ENCODE measurements around the gene CDK5RAP1.
"Not testable (repeated sequence)": the region's sequence is repeated elsewhere in the genome, so short reads cannot be mapped to it uniquely, and the experiment has no call there.

The CDK5RAP1 gene

DNA sequence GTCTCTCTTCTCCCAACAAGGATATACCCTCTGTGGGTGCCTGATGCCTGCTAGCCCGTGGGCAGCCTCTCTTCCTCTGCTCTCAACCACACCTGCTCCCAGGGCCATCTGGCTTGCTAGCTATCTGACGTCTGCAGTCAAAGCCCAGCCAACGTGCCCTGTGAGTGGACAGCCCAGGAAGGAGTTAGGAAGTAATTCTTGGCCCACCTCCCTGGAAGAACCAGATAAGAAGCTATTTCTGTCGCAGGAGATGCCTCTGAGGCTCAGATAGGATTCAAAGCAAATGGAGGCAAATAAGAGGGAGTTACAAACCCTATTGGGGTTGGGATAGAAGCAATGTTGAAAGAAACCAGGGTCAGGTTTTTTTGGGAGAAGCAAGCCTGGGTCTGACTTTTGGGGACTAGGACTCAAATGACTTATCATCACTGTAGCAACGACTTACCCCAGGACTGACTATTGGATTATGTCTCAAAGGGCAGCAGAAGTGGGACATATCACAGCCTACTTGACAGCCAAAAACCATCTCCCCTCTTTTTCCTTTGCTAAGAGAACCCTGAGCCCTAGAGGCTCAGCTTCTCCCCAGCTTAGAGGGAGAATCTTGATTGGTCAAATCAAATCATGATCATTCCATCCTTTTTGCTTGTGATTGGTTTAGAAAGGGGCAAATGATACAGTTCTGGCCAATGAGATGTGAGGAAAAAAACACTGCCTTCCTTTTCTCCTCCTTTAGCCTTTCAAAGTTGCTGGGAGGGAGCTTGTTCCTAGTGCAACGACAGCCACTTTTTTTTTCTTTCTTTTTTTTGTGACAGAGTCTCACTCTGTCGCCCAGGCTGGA lies 18.0 kb upstream of the CDK5RAP1 start:
- DNase-seq, result no peak

DNA sequence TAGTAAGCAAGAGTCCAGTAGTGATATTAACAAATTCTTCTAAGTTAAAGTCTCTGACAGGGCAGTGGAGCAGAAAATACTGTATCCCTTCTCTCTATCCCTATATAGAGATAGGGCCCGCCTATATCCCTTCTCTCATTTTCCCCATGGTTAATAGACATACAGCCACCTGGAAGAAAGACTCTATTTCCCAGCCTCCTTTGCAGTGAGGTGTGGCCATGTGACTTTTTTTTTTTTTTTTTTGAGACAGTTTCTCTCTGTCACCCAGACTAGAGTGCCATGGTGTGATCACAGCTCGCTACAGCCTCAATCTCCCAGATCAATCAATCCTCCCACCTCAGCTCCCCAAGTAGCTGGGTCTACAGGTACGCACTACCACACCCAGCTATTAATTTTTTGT lies 16.7 kb upstream of the CDK5RAP1 start:
- DNase-seq, result no peak

DNA sequence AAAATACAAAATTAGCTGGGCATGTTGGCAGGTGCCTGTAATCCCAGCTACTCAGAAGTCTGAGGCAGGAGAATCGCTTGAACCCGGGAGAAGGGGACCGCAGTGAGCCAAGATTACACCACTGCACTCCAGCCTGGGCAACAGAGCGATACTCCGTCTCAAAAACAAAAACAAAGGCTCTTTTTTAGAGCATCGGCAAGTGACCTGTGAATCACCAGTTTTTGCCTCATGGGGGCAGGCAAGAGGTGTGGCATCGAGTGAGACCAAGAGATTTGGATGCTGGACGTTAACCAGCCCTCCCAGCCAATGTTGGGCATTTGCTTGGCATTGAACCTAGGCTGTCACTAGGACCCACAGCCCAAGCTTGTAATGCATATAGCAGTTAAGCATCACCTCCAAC lies 14.6 kb upstream of the CDK5RAP1 start:
- peak in 34 of 56 donors; percentile 1 to 67 (median 28) for DNase-seq

DNA sequence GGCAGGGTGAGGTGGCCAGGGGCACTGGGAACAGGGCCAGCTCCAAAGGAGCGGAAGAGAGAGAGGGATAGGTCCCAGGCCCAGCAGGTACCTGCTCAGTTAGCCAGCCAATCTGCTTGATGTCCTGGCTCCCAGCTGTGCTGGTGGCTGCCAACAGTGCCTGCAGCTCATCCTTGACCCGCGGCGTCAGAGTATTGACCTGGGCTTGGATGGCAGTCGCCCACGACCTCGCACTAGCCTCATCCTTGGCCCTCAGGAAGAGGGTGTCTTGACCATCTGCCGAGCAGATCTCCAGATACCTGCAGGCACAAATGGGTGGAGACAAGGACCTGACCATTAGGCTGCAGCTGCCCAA lies 11.1 kb upstream of the CDK5RAP1 start:
- DNase-seq, result no peak

DNA sequence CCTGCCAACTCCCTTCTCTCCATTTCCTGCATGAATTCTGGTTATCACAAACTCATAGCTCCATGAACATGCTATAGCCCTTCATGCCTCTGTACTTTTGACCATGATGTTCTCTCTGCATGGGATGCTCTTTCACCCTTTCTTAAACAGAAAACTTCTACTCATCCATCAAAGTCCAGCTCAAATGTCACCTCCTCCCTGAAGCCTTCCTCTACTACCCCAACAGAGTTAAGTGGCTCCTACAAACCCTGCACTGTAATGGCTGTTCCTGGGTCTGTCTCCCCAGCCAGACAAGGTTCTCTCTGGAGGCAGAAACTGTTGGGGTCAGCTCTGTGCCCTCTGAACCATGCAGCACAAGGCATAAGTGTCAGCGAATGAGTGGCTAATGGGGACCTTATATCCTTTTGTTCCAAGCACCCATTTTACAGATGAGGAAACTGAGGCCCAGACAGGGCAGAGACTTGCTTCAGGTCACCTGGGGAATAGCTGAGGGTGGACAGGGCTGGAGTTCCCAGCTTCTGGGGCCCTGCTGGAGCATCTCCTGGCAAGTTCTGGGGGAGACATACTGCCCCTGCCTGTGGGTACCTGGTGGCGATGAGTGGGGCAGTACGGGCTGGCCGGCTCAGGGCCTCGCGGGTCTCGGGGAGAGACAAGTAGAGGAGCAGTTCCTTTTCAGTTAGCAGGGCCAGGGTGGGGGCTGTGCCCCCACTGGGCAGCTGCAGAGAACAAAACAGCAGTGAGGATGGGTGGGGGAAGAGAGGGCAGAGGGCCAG lies 10.6 kb upstream of the CDK5RAP1 start:
- no peak for DNase-seq

DNA sequence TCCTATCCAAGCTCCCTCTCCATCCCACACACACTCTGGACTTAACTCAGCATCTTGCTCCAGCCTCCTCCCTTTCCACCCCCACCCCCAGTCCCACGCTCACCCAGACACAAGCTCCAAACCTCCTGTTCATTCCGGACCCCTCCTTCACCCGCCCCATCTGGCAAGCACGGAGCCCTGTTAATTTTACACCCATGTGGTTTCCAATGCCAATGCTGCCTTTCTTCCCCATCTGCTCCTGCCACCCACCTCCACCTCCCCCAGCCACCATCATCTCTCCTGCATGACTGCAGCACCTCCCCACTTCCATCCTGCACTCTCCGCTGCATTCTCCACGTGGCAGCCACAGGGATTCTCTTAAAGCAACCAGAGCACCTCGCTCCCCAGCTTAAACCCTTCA lies 9.9 kb upstream of the CDK5RAP1 start:
- peak in 41 of 56 donors; percentile 9 to 85 (median 49) for DNase-seq

DNA sequence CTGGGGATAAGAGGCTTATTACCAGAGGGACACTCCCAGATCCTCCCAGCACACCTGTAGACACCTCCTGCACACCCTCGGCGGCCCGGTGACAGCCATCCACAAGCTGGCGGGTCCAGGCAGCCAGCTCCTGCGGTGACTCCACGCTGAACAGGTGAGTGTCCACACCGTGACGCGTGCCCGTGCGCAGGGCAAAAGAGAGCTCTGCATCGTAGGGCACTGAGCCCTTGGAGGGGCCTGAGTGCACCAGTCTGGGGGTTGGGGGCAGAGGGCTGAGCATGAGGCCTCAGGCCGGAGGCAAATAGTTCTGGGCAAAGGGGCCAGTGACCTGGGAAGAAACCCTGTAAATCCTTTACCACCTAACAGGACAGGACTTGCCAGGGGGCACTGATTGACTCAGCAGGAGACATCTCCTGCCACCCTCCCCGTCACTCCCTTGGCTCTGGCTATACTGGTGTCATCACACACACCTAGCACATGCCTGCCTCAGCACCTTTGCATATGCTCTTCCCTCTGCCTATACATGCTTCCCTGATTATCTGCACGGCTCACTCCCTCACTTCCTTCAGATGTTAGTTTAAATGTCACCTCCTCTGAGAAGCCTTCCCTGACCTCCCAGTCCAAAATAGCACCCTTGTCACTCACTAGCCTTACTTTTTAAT lies 8.9 kb upstream of the CDK5RAP1 start:
- no peak for DNase-seq

DNA sequence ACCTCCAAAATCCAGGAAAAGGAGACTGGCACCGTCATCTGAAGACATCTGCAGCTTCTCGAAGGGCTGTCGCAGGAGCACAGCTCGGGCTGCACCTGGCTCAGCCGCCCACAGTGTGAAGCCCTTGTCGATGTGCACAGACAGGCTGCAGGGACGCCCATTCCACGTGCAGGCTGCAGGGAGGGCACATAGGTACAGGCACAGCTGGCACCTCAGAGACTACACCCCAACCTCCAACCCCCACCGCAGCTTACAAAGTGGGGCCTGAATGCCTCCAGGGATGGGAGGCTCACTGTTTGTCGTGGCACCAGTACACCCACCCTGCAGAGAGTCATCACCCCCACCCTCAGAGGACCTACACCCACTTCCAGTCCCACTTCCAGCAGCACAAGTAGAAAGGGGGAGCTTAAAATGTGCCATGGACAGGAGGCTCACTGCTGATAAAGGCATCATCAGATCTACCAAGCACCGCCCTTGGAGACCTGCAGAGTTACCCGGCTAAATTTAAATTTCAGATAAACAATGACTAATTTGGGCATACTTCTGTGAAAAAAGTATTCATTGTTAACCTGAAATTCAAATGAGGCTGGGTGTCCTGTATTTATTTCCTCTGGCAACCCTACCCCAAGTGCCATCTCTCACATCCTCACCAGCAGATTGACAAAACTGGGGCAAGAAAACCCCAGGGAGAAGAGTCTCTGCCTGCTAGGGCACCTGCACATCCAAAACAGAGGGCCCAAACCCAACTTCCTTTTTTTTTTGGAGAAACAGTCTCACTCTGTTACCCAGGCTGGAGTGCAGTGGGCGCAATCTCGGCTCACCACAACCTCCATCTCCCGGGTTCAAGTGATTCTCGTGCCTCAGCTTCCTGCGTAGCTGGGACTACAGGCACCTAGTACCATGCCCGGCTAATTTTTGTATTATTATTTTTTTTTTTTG lies 7.7 kb upstream of the CDK5RAP1 start:
- DNase-seq, result peak in 28 of 56 donors; percentile 8 to 66 (median 36)

DNA sequence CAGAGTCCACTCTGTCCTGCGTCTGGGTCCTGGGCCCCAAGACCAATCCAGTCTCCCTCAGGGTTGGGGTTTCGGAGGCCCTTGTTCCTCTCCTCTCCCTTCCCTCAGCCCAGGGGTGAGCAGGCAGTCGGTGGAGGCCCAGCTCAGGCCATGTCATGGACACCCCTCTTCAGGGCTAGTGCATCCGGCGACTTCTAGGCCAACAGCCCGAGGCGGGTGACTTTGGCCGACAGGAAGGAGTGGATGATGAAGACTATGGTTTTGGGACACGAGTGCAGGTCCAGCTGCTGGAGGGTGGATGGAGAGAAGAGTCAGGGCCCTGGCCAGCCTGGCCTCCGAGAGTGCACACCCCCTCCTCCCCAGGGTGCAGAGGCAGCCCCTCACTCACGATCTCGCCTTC lies 7.0 kb upstream of the CDK5RAP1 start:
- DNase-seq, result peak in 1 of 56 donors; percentile 40

DNA sequence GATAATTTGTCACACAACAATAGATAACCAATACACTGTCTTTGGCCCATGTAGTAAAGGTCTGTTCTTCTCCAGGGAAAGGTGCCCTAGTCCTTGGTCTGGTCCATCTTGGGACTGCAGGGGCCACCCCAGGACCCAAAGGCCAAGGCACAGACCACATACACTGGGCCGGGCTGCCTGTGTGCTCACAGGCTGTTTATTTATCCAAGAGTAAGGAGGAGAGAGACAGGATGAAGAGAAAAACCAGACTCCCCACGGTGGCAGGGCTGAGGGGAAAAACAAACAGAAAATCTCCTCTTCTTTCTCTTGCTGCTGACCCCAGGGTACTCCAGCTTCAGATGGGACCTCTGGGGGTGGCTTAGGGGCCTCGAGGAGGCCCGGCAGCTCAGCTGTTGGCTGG lies 6.5 kb upstream of the CDK5RAP1 start:
- DNase-seq, result no peak

DNA sequence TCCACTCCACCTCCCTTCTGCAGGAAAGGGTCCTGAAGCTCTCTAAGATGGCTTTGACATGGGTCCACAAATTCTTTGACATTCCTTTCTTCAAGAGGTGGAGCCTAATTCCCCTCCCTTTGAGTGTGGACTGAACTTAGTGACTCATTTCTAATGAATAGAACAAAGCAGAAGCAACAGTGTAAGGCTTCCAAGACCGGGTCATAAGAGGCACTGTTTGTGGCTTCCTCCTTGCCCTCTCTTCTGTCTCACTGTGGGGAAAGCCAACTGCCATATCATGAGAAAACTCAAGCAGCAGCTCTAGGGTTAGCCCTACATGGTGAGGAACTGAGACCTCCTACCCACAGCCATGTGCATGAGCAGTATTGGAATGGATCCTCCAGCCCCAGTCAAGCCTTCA lies 5.9 kb upstream of the CDK5RAP1 start:
- DNase-seq, result no peak

DNA sequence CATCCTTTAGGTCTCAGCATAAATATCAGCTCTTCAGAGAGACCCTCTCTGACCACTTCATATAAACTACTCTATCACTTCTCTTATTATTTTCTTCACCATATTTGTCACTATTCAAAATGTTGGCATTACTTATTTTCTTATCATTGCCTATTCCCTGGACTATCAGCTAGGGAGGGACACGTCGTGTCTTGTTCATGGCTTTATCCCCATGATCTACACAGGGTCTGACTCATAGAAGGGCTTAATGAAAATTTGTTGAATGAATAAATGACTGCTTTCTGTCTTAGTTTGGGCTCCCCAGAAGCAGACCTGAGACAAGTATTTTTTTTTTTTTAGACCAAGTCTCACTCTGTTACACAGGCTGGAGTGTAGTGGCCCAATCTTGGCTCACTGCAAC lies 3.0 kb upstream of the CDK5RAP1 start:
- no peak for DNase-seq

DNA sequence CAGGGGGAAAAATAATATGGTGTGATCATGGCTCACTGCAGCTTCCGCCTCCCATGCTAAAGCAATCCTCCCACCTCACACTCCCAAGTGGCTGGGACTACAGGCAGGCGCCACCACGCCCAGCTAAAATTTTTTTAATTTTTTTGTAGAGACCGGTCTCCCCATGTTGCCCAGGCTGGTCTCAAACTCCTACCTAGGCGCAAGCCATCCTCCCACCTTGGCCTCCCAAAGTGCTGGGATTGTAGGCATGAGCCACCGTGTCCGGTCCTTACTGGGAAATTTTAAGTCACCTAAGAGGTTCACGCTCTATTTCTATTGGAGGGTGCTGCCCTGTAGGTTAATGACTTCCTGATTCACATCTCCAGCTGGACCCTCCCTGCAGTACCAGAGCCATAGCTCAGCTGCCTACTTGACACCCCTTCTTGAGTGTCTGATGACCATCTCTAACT lies 626 bp upstream of the CDK5RAP1 start:
- peak in 2 of 56 donors; percentile 15 to 19 for DNase-seq

DNA sequence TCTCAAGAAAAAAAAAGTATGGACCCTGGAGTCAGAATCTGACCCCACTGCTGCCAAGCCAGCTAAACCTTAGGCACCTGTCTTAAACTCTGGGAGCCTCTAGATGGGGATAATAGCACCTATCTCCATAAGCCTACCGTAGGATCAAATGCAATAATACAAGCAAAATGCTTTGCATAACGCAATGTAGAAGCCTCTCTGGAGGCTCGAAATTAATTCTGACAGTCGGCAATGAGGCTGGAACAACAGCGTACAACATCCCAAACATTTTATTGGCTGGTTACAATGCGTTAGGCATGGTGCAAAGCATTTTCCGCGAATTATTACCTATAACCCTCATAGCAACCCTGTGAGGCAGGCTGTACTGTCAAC lies 521 bp downstream of the CDK5RAP1 start:
- DNase-seq, result no peak

DNA sequence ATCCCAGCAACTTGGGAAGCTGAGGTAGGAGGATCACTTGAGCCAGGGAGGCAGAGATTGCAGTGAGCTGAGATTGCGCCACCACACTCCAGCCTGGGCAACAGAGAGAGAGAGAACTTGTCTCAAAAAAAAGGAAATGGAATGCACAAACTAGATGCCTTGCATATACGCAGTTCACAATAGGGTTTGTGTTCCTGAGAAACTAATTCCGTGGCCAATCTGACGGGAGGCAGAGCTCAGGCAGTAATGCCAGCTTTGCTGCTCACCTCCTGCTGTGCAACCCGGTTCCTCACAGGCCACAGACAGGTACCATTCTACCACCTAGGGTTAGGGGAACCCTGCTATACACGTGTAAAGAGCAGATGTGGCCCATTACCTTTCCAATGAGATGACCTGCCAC lies 1.4 kb downstream of the CDK5RAP1 start:
- no peak for DNase-seq

DNA sequence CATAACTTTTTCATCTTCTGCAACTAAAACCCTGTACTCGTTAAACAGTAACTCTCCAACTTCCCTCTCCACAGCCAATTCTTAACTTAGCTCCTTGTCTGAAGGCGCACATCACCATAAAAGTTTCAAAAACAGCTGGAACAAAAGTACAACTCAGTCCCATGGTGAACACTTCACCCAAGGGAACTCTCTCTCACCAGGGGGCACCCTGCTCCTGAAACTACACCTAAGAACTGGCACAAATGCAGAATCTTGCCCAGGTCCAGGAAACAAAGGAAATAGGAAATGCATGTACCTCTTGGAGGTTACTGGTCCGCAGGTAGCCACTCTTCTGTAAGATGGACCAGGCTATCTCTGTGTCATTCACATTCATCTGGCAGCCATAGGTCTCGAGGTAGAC lies 6.6 kb downstream of the CDK5RAP1 start:
- DNase-seq, result no peak

DNA sequence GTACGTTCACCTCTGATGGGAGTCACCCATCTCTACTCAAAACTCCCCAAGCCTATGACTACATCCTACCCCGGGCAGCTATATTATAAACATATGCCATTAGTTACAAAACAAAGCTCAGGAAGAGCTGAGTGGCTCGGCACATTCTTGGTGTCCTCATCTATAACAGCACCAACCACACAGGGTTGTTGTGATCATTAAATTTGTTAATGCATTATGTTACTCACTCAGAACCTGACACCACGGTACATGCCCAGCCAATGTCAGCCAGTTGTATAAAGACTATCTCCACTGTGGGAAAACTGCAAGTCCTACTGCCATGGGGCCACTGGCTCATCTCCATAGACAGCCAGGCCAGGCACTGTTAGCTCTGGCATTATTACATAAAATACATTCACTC lies 7.7 kb downstream of the CDK5RAP1 start:
- DNase-seq, result no peak

DNA sequence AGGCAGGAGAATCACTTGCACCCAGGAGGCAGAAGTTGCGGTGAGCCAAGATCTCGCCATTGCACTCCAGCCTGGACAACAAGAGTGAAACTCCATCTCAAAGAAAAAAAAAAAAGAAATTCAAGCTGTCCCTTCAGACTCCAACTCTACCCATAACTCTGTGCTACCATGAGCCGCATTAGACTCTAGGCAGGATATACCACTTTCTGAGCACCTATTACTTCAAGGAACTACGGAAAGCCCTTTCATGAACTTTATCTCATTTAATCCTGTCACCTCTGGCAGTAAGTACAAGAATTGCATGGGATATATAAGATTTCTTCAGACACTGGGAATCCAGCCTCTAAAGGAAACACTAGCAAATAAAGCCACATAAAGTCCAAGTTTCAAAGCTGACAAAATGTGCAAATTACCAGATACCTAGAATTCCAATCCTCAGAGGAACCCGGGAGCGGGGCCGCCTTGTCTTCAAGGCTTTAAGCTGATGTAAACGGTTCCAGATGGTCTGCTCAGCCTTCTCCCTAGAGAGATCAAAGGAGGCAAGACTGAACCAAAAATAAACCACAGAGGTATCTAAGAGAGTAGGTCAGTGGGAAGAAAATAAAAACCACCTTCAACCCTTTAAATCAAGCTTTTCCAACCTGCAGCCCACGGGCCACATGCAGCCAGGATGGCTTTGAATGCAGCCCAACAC lies 9.4 kb downstream of the CDK5RAP1 start:
- no peak for DNase-seq

DNA sequence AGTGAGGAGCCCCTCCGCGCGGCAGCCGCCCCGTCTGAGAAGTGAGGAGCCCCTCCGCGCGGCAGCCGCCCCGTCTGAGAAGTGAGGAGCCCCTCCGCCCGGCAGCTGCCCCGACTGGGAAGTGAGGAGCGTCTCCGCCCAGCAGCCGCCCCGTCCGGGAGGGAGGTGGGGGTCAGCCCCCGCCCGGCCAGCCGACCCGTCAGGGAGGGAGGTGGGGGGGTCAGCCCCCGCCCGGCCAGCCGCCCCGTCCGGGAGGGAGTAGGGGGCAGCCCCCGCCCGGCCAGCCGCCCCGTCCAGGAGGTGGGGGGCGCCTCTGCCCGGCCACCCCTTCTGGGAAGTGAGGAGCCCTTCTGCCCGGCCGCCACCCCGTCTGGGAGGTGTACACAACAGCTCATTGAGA lies 12.0 kb downstream of the CDK5RAP1 start:
- not testable (repeated sequence) for DNase-seq

DNA sequence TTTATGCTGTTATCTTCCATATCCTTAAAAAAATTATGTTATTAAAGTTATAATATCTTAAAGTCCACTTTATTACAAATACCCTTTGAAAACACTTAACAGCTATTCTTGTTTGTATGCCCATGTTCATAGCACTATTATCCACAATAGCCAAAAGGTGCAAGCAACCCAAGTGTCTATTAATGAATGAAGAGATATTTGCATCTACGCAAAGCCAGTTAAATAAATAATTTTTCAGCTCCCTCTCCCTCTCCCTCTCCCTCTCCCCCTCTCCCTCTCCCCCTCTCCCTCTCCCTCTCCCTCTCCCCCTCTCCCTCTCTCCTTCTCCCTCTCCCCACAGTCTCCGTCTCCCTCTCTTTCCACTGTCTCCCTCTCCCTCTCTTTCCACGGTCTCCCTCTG lies 13.1 kb downstream of the CDK5RAP1 start:
- no peak for DNase-seq

DNA sequence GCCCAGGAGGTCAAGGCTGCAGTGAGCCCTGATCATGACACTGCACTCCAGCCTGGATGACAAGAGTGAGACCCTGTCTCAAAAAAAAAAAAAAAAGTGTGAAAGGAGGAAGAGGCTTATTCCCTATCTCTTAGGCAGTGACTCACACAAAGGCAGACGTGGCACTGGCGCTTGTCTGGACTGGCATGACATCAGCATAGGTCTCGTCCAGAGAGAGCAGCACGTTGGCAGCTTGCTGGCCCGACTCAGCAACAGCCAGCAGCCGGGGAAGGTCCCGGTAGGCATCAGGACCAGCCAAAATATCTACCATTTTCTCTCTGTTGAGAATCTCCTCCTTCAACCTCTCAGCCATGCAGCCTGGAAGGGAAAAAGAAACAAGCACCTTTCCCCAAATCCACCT lies 14.1 kb downstream of the CDK5RAP1 start:
- no peak for DNase-seq
